Measurements from ENCODE around the gene WDPCP.
"Not testable (repeated sequence)": the region's sequence is repeated elsewhere in the genome, so short reads cannot be mapped to it uniquely, and the experiment has no call there.

The WDPCP gene

DNA sequence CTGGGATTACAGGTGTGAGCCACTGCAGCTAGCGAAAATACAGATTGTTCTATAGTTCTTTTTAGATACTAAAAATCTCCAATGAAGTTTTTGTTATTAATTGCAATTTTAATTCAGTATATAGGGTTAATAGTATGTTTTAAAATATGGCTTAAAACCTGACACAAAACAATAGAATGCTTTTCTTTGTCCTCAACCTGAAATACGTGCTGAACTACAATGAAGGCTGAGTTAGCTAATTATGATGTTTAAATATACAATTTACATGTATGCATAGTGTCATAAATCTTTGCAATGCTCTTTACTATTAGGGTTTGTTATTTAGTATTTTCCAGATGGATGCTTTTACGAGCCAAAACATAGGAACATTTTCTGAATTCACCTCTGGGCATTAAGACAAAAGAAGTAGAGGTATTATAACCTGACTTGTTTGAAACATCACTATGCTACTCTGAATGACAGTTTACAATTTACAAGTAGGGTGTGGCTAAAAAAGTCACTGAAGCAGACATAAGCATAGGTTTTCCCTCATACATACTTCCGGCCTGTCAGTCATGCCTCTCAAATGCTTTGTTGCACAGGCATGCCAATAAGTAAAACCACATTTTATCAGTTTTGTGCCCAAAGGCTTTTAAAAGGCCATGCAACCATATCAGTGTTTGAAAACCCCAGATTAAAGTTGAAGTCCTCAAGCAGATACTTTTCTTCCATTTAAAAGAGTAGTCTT, 369.3 kb downstream of the WDPCP start:
- DNase-seq, result no peak

DNA sequence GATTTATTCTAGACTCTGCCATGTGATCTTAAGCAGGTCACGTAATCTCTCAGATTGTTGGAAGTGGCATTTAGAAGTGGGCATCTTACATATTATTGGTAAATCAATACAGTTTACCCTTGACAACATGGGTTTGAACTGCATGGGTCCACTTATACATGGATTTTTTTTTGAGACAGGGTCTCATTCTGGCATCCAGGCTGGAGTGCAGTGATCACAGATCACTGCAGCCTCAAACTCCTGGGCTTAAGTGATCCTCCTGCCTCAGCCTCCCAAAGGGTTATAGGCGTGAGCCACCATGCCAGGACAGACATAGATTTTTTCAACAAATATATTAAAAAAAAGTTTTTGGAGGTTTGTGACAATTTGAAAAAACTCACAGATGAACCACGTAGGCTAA, 393.0 kb downstream of the WDPCP start:
- DNase-seq, result no peak

DNA sequence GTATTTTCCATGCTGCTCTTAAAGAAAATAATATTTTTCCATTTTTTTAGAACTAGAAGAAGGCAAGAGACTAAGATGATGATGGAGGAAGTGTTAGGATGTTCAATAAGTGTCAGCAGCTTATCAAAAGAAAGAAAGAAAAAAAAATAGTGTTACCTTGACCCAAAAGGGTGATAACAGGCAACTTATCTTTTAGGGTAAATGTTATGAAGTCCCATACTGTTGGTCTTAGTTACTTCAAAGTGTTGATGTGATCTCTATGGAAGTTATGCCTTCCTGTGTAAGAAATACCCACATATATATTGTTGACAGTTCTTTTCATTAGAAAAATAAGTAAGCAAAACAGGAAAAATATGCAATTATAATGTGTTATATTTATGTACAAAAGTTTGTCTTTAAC, 394.1 kb downstream of the WDPCP start:
- DNase-seq, result no peak

DNA sequence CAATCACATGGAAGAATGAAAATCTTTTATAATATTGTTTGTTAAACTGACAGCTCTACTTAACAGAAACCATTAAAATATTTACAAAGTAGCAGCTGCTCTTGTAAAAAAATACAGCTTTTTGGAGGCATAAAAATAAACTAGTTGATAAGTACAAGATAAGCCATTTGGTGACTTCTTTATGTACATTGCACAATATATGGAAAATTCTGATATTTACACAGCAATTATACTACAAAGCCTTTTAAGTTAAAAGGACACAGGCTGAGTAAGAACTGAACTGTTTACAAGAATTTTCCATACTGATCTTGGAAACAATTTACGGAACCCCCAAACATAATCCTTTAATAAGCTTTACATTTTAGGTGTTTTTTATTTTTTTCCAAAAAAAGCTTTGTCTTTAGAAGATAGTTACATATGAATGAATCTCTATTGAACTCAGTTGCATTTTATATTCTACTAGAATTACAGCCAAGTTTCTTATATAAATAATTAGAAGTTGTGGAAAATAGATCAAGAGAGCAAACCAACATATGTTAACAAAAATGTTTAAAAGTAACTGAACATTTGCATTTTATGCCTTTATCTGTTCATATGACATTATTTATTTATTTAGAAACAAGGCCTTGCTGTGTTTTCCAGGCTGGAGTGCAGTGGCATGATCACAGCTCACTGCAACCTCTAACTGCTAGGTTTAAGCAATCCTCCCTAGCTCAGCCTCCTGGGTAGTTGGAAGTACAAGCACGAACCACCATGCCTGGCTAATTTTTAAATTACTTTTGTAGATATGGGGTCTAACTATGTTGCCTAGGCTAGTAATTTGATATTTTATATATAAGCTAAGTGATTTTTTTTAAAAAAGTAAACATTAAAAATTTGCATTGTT, 395.1 kb downstream of the WDPCP start:
- no peak for DNase-seq

DNA sequence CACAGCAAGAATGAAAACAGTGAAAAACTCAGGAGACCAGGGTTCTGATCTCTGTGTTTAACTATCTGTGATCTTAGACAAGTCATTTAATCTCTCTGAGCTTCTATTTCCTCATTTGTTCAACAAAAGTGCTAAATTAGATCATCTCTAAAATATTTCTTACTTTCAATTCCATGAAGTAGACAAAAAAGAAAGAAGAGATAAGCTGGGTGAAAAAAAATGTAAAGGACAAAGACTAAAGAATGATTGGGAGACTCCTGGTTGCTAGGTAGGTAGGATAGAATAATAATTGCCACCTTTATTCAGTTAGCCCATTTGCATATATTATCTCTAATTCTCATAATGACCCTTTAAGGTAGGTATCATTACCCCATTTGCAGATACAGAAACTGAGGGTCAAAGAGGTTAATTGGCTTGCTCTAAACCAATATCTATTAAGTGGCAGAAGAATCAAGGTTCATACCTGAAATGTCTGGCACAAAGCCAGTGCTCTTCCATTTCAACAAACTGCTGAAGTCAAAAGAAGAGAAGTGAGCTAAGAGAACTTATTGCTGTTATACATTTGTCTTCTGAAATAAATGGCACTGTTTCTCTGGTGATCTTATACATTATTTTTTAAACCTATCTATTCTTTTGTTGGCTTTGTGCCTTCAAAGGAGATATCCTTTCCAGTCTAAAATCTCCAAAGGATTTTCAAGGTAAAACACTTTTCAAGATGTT, 395.9 kb downstream of the WDPCP start:
- no peak for DNase-seq

DNA sequence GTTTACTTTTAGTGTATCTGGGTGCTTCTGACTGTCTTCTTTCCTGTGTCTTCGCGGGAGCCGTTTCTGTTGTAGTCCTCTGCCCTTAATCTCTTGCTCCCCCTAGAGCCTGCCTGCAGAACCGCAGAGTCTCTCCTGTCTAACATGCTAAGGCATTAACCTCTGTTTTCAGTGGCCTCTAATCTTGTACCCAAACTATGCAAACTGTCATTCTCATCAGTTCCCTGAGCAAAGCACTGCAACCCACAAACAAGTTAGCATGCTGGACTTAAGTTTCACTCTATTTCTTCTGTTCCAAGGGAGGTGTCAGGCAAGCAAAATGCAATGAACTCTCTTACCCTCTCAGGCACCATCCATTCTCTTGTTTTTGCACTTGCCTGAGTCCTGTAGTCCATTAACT, 399.3 kb downstream of the WDPCP start:
- peak; percentile 42 for DNase-seq

DNA sequence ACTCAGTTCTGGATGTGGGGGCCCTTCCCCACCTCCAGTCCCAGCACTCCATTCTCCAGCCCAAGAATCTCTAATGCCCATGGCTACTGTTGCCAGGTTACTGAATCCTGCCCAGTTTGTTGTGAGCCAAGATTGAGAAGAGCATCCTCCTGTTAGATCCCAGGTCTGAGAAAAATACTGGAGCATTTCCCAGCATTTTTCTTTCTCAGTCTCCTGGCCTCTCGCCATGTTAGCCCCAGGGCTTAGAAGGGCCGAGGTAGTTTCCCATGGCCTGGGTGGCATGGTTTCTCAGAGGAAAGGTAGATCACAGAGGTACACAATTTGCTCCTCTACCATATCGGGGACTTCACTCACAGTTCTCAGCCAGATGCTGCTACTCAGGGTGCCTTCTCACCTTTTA, 401.9 kb downstream of the WDPCP start:
- DNase-seq, result no peak

DNA sequence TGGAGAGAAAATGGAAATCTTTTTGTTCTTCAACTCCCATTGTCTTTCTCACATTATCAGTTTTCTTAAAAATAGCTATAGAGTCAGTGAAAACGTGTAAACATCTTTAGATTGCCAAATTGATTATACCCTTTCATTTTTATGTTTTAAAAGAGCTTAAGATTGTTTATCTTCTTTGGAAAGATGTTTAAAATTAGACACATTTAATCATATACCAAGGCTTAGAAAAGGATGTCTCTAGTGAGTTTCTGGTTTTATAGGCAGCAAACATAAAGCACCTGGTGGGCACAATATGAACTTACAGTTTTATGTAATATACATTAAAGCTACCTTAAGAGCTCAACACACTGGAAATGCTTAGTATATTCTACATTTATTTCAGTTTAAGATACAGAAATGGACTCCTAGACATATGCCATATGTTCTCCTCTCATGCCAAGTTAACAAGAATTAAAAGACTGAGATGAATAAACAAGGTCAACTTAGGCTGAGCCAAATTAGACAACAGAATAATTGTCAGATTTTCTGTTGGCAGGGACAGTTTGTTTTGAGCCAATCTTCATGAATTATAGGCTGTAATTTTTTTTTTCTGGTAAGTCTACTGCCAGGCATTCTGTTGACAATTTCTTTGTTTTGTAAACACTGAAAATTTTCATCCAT, 425.0 kb downstream of the WDPCP start:
- no peak for DNase-seq

DNA sequence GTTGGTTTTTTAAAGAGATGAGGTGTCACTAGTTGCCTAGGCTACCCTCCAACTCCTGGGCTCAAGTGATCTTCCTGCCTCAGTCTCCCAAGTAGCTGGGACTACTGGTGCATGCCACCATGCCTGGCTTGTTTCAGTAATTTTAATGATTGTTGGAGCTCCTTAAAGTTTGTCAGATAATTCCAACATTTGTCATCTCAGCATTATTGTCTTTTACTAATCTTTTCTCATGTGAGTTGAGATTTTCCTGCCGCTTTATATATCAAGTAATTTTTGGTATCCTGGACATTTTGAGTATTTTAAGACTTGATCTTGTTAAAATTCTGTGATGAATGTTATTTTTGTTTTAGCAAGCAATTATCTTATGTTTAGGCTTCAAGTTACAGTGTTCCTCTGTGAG, 429.0 kb downstream of the WDPCP start:
- no peak for DNase-seq

DNA sequence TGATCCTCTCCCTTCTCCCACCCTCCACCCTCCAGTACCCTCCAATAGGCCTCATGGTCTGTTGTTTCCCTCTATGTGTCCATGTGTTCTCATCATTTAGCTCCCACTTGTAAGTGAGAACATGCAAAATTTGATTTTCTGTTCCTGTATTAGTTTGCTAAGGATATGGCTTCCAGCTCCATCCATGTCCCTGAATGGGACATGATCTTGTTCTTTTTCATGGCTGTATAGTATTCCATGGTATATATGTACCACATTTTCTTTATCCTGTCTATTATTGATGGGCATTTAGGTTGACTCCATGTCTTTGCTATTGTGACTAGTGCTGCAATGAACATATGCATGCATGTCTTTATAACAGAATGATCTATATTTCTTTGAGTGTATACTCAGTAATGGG, 451.6 kb downstream of the WDPCP start:
- not testable (repeated sequence) for DNase-seq

DNA sequence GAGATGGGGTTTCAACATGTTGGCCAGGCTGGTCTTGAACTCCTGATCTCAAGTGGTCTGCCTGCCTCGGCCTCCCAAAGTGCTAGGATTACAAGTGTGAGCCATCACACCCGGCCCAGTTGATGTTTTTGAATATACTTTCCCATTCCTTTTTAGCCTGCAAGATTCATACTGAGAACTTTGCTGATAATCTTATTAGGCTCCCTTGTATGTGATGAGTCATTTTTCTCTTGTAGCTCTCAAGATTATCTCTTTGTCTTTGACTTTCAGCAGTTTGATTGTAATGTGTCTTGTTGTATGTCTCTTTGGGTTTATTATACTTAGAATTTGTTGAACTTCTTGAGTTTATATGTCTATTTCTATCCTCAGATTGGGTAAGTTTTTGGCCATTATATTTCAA, 456.3 kb downstream of the WDPCP start:
- no peak for DNase-seq

DNA sequence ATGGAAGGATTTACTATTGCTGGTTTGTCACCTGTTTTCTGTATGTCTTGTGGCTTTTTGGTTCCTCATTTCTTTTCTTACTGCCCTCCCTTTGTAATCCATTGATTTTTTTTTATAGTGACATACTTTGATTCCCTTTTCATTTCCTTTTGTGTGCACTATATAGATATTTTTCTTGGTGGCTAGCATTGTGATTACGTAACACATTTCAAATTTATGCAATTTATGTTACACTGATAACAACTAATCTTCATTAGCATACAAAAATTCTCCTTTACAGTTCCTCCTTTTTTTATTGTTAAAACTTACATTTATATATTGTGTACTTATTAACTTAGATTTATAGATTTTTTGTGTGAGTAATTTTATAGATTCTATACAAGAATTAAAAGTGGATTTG, 457.1 kb downstream of the WDPCP start:
- no peak for DNase-seq

DNA sequence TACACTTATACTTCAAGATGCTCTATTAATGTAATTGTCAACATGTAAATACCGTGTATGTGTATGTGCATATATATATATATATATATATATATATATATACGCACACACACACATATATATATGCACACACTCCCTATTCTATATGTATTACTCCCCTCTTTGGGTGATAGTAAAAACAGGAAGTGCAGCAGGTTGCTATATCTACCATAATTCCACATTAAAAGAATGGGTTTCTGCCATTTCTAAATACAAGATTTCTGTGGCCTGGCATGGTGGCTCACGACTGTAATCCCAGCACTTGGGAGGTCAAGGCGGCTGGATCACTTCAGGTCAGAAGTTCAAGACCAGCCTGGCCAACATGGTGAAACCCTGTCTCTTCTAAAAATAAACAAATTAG, 460.7 kb downstream of the WDPCP start:
- DNase-seq, result no peak

DNA sequence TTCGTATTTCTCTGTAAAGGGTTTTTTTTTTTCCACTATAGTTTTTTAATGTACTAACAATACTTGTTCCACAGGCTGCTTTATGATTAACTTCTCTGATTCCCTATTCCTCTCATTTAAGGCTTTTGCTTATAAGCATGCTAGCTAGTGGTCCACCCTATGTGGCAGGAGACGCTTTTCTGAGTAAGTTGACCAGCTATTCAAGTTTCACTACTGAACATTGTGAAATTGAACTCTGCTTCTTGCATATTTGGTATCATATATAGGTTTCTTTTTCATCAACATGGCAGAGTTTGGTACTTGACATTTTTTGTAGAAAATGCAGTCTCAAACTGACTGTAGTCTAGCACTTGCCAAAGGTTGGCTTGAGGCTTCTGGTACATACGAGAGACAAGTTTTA, 463.4 kb downstream of the WDPCP start:
- DNase-seq, result no peak

DNA sequence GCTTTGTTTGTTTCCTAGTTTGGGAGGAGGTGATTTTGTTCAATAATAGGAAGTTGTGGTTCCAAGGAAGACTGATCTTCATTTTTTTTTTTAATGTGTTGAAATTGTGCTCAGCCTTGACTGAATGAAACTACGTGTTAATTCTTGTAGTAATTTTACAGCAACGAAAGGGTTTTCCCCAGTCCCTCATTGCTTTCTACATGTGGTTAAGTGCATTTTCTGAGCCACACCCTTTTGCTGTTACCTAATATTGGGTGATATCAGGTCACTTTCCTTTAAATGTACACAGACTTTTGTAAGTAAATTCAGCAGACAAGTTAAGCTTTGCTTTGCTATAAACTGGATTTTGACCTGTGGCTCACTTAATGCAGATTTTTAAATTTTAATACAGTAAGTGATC, 464.1 kb downstream of the WDPCP start:
- DNase-seq, result peak; percentile 1

DNA sequence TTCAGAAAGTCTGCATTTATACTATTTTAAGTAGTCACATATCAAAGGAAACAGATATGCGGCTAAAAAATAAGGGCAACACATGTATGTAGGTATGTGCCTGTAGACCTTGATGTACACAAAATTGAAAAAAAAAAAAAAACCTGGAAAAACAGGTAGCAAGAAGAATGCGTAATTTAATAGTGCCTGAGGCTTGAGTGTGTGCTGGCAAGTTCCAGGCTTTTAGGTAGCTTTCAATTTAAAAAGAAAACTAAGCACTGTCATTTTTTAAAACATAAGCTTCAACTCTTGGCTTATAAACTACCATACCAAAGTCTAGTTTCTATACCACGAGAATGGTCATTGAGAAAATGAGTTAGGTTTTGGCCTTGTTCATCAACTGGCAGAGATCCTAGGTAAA, 465.4 kb downstream of the WDPCP start:
- DNase-seq, result no peak

DNA sequence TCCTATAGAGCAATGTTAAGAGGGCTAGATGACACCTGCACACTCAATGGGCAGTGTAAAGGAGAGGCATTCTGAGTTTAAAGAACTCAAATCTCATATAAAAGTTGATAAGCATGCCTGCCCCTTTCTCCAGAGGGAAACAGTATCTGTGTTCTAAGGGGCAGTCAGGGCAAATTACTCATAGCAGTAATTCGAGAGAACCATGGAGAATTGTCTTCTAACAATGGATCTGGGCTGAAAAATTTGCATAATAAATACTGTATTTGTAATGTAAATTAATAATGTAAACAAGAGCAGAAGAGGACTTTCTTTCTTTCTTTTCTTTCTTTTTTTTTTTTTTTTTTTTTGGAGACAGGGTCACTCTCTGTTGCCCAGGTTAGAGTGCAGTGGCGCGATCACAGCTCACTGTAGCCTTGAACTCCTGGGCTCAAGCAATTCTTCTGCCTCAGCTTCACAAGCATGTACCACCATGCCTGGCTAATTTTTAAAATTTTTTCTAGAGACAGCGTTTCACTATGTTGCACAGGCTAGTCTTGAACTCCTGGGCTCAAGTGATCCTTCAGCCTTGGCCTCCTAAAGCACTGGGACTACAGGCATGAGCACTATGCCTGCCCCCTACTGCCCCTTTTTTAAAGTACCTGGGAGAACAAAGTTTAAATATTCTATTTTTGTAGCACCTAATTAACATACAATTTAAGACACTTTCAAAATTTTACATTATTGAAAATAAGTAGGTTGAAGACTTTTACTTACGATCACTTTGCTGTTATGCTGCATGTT, 467.0 kb downstream of the WDPCP start:
- no peak for DNase-seq

DNA sequence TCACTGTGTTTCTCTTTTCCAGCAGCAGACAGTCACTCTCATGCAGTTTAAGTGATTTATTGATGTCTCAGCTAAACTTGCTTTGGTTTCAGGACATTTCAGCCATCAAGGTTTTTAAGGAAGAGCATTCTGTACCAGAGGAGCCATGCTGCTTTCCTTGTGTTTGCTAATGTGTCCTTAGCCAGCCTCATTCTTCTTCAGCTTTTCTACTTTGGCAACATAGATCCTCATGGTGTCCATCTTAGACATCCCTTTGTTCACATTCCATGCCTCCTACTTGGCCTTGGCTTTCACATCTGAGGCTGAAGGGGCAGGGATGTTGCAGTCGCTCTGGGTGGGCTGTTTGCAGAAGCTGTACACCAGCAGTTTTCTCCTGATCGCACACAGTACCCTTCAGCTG, 469.5 kb downstream of the WDPCP start:
- no peak for DNase-seq

DNA sequence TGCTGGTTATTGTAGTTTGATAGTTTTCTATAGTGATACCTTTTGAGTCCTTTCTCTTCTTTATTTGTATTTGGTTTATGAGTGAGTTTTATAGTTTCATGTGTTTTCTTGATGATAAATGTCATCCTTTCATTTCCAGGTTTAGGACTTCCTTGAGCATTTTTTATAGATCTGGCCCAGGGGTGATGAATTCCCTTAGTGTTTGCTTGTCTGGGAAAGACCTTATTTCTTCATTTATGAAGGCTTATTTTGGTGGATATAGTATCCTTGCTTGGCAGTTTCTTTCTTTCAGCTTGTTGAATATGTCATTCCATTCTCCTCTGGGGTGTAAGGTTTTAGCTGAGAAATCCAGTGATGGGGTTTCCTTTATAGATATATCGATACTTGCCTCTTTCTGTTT, 483.8 kb downstream of the WDPCP start:
- no peak for DNase-seq

DNA sequence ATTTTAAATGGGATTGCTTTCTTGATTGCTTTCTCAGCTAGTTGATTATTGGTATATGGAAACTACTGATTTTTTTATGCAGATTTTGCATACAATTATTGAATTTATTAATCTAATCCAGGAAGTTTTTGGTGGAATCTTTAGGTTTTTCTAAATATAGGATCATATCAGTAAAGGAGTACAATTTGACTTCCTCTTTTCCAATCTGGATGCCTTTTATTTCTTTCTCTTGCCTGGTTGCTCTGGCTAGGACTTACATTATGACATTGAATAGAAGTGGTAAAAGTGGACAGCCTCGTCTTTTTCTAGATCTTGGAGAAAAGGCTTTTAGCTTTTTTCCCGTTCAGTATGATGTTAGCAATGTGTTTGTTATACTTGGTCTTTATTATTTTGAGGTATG, 486.3 kb downstream of the WDPCP start:
- no peak for DNase-seq

DNA sequence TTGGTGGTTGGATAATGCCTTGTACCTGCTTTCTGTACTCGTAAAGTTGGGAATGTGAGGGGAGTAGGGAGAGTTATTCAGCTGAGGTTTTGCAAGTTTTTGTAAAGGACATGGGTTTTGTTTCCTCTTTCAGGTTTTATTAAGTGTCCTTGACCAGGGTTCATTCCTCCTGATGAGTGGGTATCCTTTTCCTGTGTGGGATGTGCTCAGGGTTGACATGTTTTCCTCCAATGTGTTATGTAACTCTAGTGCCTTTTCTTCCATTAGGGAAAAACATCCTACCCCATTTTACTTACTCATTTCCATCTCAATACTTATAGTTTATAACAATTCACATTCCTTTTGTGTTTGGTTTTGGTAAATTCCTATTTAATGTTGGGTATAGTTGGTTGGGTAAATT, 489.2 kb downstream of the WDPCP start:
- no peak for DNase-seq

DNA sequence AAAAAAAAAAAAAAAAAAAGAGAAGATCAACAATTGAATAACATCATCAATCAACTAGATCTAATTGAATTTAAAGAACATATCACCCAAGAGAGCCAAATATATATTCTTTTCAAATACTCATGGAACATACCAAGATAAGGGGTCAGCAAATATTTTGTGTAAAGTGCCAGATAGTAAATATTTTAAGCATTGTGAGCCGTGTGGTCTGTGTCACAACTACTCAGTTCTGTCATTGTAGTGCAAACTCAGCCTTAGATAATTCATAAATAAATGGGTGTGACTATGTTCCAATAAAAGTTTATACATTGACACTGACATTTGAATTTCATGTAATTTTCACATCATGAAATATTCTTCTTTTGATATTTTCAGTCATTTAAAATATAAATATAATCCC, 491.8 kb downstream of the WDPCP start:
- no peak for DNase-seq

DNA sequence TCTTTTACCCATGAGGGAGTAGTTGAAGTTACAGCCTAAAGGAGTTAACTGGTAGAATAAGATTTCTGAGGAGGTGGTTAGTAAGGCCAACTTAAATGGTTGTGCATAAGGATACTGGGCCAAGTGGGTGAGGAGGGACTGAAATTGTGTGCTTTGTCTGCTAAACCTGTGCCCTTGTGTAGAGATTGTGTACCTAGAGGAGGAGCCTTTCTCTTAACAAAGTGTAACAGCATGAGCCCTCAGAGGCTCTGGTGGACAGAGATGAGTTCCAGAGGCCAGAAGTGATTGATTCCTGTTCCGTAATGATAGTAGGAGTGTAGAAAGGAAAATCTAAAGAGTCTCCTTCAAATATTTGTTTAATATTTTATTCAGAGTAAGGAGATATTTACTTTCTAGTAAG, 494.8 kb downstream of the WDPCP start:
- no peak for DNase-seq
